Measurements from ENCODE around the gene NSUN2.

NSUN2 gene

DNA sequence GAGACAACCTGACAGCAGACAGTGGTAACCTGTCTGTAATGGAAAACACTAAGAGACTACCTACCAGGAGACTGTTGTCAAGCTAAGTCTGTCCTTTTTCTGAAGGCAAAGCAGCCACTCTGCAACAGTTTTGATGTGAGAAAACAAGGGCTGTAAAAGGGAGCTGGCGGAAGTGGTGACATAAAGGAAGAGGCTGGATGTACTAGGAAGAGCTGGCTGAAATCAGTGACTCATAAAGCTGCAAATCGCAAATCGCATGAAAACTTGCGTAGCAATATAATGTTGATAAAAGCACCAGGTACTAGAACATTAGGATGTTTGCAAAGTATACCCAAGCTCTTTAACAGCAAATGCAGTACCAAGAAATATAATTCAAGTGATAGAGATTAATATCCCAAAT is 1.4 kb downstream of the NSUN2 start:
- TF ChIP-seq, protein P1, sequence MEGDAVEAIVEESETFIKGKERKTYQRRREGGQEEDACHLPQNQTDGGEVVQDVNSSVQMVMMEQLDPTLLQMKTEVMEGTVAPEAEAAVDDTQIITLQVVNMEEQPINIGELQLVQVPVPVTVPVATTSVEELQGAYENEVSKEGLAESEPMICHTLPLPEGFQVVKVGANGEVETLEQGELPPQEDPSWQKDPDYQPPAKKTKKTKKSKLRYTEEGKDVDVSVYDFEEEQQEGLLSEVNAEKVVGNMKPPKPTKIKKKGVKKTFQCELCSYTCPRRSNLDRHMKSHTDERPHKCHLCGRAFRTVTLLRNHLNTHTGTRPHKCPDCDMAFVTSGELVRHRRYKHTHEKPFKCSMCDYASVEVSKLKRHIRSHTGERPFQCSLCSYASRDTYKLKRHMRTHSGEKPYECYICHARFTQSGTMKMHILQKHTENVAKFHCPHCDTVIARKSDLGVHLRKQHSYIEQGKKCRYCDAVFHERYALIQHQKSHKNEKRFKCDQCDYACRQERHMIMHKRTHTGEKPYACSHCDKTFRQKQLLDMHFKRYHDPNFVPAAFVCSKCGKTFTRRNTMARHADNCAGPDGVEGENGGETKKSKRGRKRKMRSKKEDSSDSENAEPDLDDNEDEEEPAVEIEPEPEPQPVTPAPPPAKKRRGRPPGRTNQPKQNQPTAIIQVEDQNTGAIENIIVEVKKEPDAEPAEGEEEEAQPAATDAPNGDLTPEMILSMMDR (IDR thresholded peaks at IDR 0.05; ENCODE audit: borderline replicate concordance, control extremely low read depth, extremely low read depth, insufficient read depth, missing control alignments) = no peak
- DNase-seq (ENCODE audit: low spot score) = no peak
- in situ Hi-C loops (cut with MboI; ENCODE audit: low sequenced_read_pairs, unreplicated experiment) = loop anchor here (25.0 kb wide), 1 partner anchor 106 kb away; no protein-coding TSS in a partner anchor

DNA sequence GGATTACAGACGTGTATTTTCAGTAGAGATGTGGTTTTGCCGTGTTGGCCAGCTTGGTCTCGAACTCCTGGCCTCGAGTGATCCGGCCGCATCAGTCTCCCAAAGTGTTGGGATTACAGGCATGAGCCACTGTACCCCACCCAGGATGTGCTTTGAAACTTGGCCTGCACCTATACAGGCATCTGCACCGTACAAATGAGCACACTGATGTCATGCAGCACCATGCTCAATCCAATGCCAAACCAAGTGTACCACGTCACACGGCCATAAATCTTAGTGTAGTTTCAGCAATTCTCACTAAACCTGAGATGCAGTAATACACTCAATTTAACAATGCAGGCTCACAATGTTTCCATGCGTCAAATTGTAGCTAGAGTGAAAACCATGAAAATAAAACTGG is 6.3 kb downstream of the NSUN2 start:
- in situ Hi-C loops (cut with MboI; ENCODE audit: low sequenced_read_pairs, unreplicated experiment) = loop anchor here (25.0 kb wide), 1 partner anchor 111 kb away; no protein-coding TSS in a partner anchor
- TF ChIP-seq, protein P1 (IDR thresholded peaks at IDR 0.05; ENCODE audit: borderline replicate concordance, control extremely low read depth, extremely low read depth, insufficient read depth, missing control alignments) = no peak
- no peak for DNase-seq (ENCODE audit: low spot score)

DNA sequence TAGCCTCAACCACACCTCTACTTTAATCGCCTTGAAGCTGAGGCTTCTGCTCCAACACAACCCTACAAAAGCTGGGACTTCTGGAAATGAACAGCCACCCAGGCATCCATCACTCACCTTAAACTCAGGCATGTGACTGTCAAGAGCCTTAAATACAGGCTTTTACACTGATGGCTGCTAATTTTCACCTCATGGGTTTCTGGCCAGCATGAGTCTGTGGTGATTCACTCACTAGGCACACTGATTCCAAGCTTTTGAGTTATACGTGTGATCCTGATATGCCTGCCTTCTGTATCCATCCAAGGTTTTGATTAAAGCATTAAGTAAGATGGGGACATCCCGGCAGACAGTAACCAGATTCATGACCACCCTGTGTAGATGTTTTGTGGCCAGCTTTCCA is 8.9 kb downstream of the NSUN2 start:
- TF ChIP-seq, protein P1 (IDR thresholded peaks at IDR 0.05; ENCODE audit: borderline replicate concordance, control extremely low read depth, extremely low read depth, insufficient read depth, missing control alignments) = no peak
- in situ Hi-C loops (cut with MboI; ENCODE audit: low sequenced_read_pairs, unreplicated experiment) = no loop called here

DNA sequence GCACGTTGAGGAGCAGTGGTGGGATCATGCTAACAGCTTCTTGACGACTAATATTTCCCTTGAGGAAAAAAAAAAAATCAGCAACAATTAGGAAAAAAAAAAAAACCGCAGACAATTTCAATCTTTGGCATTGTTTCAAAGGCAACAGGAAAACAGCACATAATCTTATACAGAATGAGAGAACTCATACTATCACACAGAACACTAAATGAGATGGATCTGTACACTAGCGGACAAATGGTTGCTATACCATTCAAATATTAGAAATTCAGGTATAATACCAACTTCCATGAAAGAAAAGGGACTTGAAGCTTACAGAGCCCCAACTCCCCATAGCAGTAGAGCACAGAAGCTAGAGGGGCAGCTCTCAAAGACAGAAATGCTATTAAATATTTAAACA is 9.6 kb downstream of the NSUN2 start:
- TF ChIP-seq, protein P1 (IDR thresholded peaks at IDR 0.05; ENCODE audit: borderline replicate concordance, control extremely low read depth, extremely low read depth, insufficient read depth, missing control alignments) = no peak
- no peak for DNase-seq (ENCODE audit: low spot score)
- in situ Hi-C loops (cut with MboI; ENCODE audit: low sequenced_read_pairs, unreplicated experiment) = no loop called here

More for the DNA sequence above, 8.9 kb downstream of the NSUN2 start:
- DNase-seq (ENCODE audit: low spot score) = no peak

DNA sequence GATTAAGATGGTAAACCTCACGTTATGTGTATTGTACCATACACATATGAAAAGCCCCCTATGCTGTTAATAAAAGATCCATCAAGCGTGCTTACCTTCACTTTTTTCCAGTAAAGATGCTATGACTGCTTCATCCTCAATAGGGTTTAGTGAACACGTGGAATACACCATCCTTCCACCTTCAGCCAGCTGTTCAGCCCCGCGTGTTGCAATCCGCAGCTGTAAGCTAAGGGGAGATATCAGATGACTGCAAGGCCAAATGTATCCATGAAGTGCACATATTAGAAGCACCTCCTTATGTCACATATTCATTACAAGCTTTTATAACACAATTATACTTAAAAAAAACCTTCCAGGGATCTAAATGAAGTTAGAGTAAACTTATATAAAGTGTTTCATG is 16.2 kb downstream of the NSUN2 start:
- no peak for DNase-seq (ENCODE audit: low spot score)
- in situ Hi-C loops (cut with MboI; ENCODE audit: low sequenced_read_pairs, unreplicated experiment) = no loop called here
- TF ChIP-seq, protein P1 (IDR thresholded peaks at IDR 0.05; ENCODE audit: borderline replicate concordance, control extremely low read depth, extremely low read depth, insufficient read depth, missing control alignments) = no peak

DNA sequence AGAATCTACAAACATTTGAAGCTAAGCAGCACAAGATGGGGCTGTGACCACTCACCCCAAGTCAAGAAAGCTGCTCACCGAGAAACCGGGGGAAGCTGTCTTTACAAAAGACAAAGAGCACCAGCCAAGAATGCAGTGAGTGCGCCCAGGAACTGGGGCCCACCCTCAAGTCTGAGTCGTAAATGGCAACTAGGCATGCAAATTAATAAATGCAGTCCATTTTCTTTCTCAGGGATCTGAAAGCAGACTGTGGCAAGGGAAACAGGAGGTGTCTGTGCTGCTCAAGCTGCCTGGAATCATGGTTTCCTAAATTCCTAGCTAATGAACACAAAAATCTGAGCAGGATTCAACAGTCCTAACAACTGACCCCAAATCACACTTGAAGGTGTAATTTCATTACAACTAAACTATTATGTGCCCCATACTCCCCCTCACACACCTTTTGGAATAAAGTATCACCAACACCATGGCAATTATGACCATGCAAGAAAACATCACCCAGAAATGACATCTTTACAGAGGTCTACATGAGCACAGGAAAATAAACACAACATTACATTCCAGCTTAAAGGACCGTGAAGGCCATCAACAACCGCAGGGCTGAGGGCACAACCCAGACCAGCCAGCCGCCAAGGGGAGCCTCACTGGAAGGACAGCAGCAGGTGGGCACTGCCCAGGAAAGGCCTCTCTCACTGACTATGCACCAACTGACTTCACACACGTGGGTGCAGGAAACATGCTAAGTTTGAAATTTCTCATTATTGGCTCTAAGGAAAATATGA is 17.6 kb downstream of the NSUN2 start:
- in situ Hi-C loops (cut with MboI; ENCODE audit: low sequenced_read_pairs, unreplicated experiment) = no loop called here
- no peak for DNase-seq (ENCODE audit: low spot score)
- TF ChIP-seq, protein P1 (IDR thresholded peaks at IDR 0.05; ENCODE audit: borderline replicate concordance, control extremely low read depth, extremely low read depth, insufficient read depth, missing control alignments) = no peak

Data from GM13976 (cell line).